GM12878 (cell line): ENCODE measurements around the gene RAB3A. TPM values are rescaled to one million over a fixed set of nuclear protein-coding genes. Genes with fewer than 3 reads are reported as not detected.
A peak's percentile ranks its signal among the peaks of the same experiment; 100 is the strongest.

Experiments
- ATAC-seq: fragments of 200-7000 bp; cut with Tn5 transposase; 3 replicates; pipeline ENCODE4 v1.9.1; 2020; ENCODE audit warnings: mild to moderate bottlenecking, moderate library complexity
- BruUV-seq: library from RNA; stranded (reverse); fragments of 400-500 nt; replicated peaks from 2 replicates; lab custom pipeline; 2021; lab: Mats Ljungman, UMichigan
- CTCF ChIA-PET: fragments of 300-600 bp; sonication (Branson Sonifier 250); formaldehyde crosslinking; extraction: SDS; loops from one replicate; lab custom pipeline; 2021; ENCODE audit warnings: inconsistent platforms; lab: Yijun Ruan, JAX
- POLR2A ChIA-PET: fragments of 350-600 bp; formaldehyde crosslinking; extraction: SDS; loops from one replicate; lab custom pipeline; 2021; ENCODE audit warnings: inconsistent platforms; lab: Charles Lee
- RAD21 ChIA-PET: fragments of 300-600 bp; sonication (Branson Sonifier 250); formaldehyde crosslinking; loops from one replicate; lab custom pipeline; 2023; ENCODE audit warnings: antibody characterized with exemption; ENCODE audit not compliant: unreplicated experiment; lab: Charles Lee
- SMC1A ChIA-PET: fragments of 300-600 bp; sonication (Branson Sonifier 250); formaldehyde crosslinking; loops from one replicate; lab custom pipeline; 2023; ENCODE audit not compliant: unreplicated experiment, uncharacterized antibody; lab: Charles Lee
- DNase-seq: peaks from one replicate; pipeline ENCODE4 v3.0.0-alpha.2; 2011; ENCODE audit warnings: low read depth, low spot score
- FAIRE-seq: peaks from 3 replicates; lab custom pipeline; 2011; peaks lifted over from hg19 to GRCh38; lab: Jason Lieb, UNC
- H2AFZ ChIP-seq: 2 replicates; pipeline ENCODE4 v1.6.0; 2011; ENCODE audit warnings: low read depth, low read length, control low read depth; ENCODE audit not compliant: control insufficient read depth
- H3K27ac ChIP-seq: 2 replicates; pipeline ENCODE4 v1.5.1; 2011; ENCODE audit warnings: control low read depth; ENCODE audit not compliant: control insufficient read depth, insufficient read depth
- H3K27me3 ChIP-seq, 2 experiments: replicated peaks in 1 of 2; 2 replicates each; pipeline versions ENCODE4 v1.6.0 to v1.6.1; 2011; ENCODE audit warnings: low read length in 1 of 2; ENCODE audit not compliant: control insufficient read depth in 2 of 2, insufficient read depth in 2 of 2
- H3K36me3 ChIP-seq, 2 experiments: 2 replicates each; pipeline ENCODE4 v1.5.1; 2011; ENCODE audit warnings: low read length in 1 of 2; ENCODE audit not compliant: control insufficient read depth in 2 of 2, insufficient read depth in 2 of 2
- H3K4me1 ChIP-seq: 2 replicates; pipeline ENCODE4 v1.6.1; 2011; ENCODE audit warnings: mild to moderate bottlenecking, low read length, moderate library complexity, mixed read lengths; ENCODE audit not compliant: control insufficient read depth, insufficient read depth
- H3K4me2 ChIP-seq: 2 replicates; pipeline ENCODE4 v1.6.0; 2011; ENCODE audit warnings: control low read depth; ENCODE audit not compliant: control insufficient read depth, insufficient read depth
- H3K4me3 ChIP-seq: fragments of 200-600 bp; sonication (generic); 2 replicates; pipeline ENCODE4 v1.5.1; 2016
- H3K79me2 ChIP-seq: 2 replicates; pipeline ENCODE4 v1.6.0; 2011; ENCODE audit warnings: low read length; ENCODE audit not compliant: control insufficient read depth, insufficient read depth
- H3K9ac ChIP-seq: 2 replicates; pipeline ENCODE4 v1.8.0; 2011; ENCODE audit warnings: low read length, control low read depth, mixed read lengths; ENCODE audit not compliant: control insufficient read depth, insufficient read depth
- H3K9me3 ChIP-seq: replicated peaks from 3 replicates; pipeline ENCODE4 v1.5.1; 2011; ENCODE audit warnings: mild to moderate bottlenecking, low read length; ENCODE audit not compliant: control insufficient read depth, insufficient read depth
- H4K20me1 ChIP-seq: 2 replicates; pipeline ENCODE4 v1.6.0; 2011; ENCODE audit not compliant: control insufficient read depth, insufficient read depth
- BMI1 ChIP-seq: fragments of 450-650 bp; IDR thresholded peaks from 2 replicates; pipeline ENCODE4 v1.6.1; 2016; ENCODE audit warnings: mild to moderate bottlenecking, moderate library complexity, borderline replicate concordance
- CHD1 ChIP-seq: IDR thresholded peaks from 2 replicates; pipeline ENCODE4 v1.6.1; 2012; ENCODE audit warnings: low read depth, low read length, improper control_type of control experiment
- DPF2 ChIP-seq: fragments of 450-650 bp; IDR thresholded peaks from 2 replicates; pipeline ENCODE4 v1.6.1; 2017; ENCODE audit warnings: mild to moderate bottlenecking
- EGR1 ChIP-seq, 2 experiments: IDR thresholded peaks; 1 replicate in 1 of 2; 2 replicates in 1 of 2; pipeline ENCODE4 v1.6.1; 2011 to 2012; ENCODE audit warnings: low read depth in 2 of 2, low read length in 2 of 2, borderline replicate concordance in 1 of 2, mild to moderate bottlenecking in 1 of 2, moderate library complexity in 1 of 2
- HDAC6 ChIP-seq: fragments of 200-600 bp; sonication (generic); IDR thresholded peaks from one replicate; pipeline ENCODE4 v1.8.0; 2017; ENCODE audit warnings: antibody characterized with exemption; ENCODE audit not compliant: unreplicated experiment
- HDGF ChIP-seq: fragments of 450-650 bp; IDR thresholded peaks from 2 replicates; pipeline ENCODE4 v1.6.1; 2016; ENCODE audit warnings: antibody characterized with exemption
- KLF5 ChIP-seq: fragments of 450-650 bp; IDR thresholded peaks from 2 replicates; pipeline ENCODE4 v1.6.1; 2014; ENCODE audit warnings: mild to moderate bottlenecking; ENCODE audit not compliant: partially characterized antibody
- NFXL1 ChIP-seq: fragments of 450-650 bp; IDR thresholded peaks from 2 replicates; pipeline ENCODE4 v1.6.1; 2017; ENCODE audit warnings: antibody characterized with exemption, mild to moderate bottlenecking, borderline replicate concordance
- POLR2A ChIP-seq: IDR thresholded peaks from 2 replicates; pipeline ENCODE4 v1.6.1; 2011; ENCODE audit warnings: low read depth, mild to moderate bottlenecking, low read length
- TCF12 ChIP-seq: IDR thresholded peaks from 2 replicates; pipeline ENCODE4 v1.6.1; 2011; ENCODE audit warnings: low read depth, mild to moderate bottlenecking, low read length
- YY1 ChIP-seq: IDR thresholded peaks from 2 replicates; pipeline ENCODE4 v1.6.1; 2011; ENCODE audit warnings: low read depth, mild to moderate bottlenecking, low read length
- ZSCAN29 ChIP-seq: fragments of 450-650 bp; IDR thresholded peaks from 2 replicates; pipeline ENCODE4 v1.6.1; 2017; ENCODE audit warnings: mild to moderate bottlenecking, moderate library complexity
- WGBS: methylation state at CpG from one replicate; pipeline ENCODE4 v1.1.6; 2016; ENCODE audit warnings: low lambda C conversion rate; ENCODE audit not compliant: insufficient replicate concordance, insufficient coverage; ENCODE audit errors: missing lambda C conversion rate; 5-methylcytosine and 5-hydroxymethylcytosine counted together
- in situ Hi-C: fragments of 300-500 bp; cut with MboI; formaldehyde crosslinking; loops from 9 replicates; pipeline ENCODE4 v1.14.3; 2018; ENCODE audit warnings: mixed read lengths
- intact Hi-C: fragments of 100-400 bp; cut with micrococcal nuclease; formaldehyde crosslinking; loops from one replicate; pipeline ENCODE4 v1.14.2; 2022; ENCODE audit not compliant: unreplicated experiment
- polyA plus RNA-seq, 11 experiments: library from polyadenylated mRNA; depleted of rRNA in 4 of 11; unstranded in 6 of 11; stranded (reverse) in 5 of 11; fragments of >200 nt; fragmentation: Nextera tagmentation in 4 of 11; fragmentation: Illumina TruSeq in 1 of 11; extraction: Ambion mirVana in 4 of 11; extraction: Trizol in 1 of 11; gene quantifications; 1 replicate in 1 of 11; 2 replicates in 10 of 11; pipeline versions ENCODE4 v1.2.1 to v1.2.3, GENCODE V29; 2011 to 2016; ENCODE audit warnings: inconsistent platforms in 2 of 11, missing spikeins in 2 of 11, low read depth in 1 of 11
- total RNA-seq, 4 experiments: library from RNA; depleted of rRNA in 3 of 4; stranded (reverse); fragments of >200 nt in 3 of 4; fragmentation: Illumina TruSeq in 1 of 4; extraction: Trizol in 1 of 4; gene quantifications; 2 replicates each; pipeline versions ENCODE4 v1.2.1 to v1.2.3, GENCODE V29; 2013 to 2021
- TF ChIP-seq, protein P1 (sequence below): fragments of 450-650 bp; IDR thresholded peaks from 2 replicates; pipeline ENCODE4 v1.6.1; 2016; ENCODE audit warnings: mild to moderate bottlenecking
- TF ChIP-seq, protein P2 (sequence below): IDR thresholded peaks from 2 replicates; pipeline ENCODE4 v1.6.1; 2012; ENCODE audit warnings: improper control_type of control experiment, low read depth, low read length; ENCODE audit not compliant: insufficient replicate concordance

RAB3A gene
- total and polyA plus RNA-seq, 10 of the 15 experiments (the other 5 are each of a cell fraction or from before 2014, with no cell fraction given), result 0.07 to 3.5 (median 1.2) TPM; not detected in 1

DNA sequence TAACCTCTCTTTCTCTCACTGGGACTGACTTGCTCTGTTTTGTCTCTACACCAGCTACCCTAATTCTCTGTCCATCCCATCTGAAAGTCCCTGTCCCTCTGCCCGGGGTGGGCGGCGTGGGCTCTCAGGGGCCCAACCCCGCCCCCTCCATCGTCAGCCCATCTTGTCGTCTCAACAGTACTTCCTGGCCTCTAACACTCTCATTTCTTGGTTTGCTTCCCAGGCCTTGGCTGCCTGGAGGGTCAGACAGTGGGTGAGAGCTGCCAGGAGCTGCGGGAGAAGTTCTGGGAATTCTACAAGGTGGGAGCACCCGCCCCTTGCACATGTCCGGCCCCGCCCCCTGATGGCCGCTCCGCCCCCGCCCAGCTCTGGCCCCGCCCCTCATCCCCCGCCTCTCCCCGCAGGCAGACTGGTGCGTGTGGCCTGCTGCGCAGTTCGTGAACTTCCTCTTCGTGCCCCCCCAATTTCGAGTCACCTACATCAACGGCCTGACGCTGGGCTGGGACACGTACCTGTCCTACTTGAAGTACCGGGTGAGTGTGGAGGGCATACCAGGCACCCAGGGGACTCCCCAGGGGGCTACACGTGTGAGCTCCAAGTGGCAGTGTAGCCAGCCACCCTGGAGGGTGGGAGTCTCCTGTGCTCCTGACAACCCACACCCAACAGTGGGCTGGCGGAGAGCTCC, 9.1 kb downstream of the RAB3A start:
- Histone ChIP-seq H4K20me1 (no peaks in the 10 kb centered on the region), H3K36me3 (peaks cover 5 to 17% of the 10 kb centered on the region in 2 experiments; a peak in 3 of 4 replicates), H3K9ac (peak overlapping the region; percentile 69; the same call in 1 of the 2 replicates), H3K27ac (no peak overlapping the region), H3K4me2 (peak overlapping the region; percentile 96), H3K27me3 (no peaks in the 10 kb centered on the region), H2AFZ (peak overlapping the region; percentile 86), H3K4me3 (peak overlapping the region; percentile 79), H3K9me3 (no peaks in the 10 kb centered on the region), H3K4me1 (peaks cover 11% of the 10 kb centered on the region), H3K79me2 (peaks cover 5% of the 10 kb centered on the region)
- TF ChIP-seq, protein P1, sequence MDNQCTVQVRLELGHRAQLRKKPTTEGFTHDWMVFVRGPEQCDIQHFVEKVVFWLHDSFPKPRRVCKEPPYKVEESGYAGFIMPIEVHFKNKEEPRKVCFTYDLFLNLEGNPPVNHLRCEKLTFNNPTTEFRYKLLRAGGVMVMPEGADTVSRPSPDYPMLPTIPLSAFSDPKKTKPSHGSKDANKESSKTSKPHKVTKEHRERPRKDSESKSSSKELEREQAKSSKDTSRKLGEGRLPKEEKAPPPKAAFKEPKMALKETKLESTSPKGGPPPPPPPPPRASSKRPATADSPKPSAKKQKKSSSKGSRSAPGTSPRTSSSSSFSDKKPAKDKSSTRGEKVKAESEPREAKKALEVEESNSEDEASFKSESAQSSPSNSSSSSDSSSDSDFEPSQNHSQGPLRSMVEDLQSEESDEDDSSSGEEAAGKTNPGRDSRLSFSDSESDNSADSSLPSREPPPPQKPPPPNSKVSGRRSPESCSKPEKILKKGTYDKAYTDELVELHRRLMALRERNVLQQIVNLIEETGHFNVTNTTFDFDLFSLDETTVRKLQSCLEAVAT, result no peak
- TF ChIP-seq YY1 (0 out of 2 replicates have a peak, but pooled peaks have one; percentile 31), ZSCAN29 (no peak), EGR1 (IDR thresholded peaks at IDR 0.05; ENCODE audit: borderline replicate concordance in 1 of 2, low read depth in 2 of 2, low read length in 2 of 2) (peak in 1 of 2 experiments; percentile 26; a peak in 1 of 3 replicates), CHD1 (no peak), TCF12 (no peak), DPF2 (no peak), HDAC6 (no peak), POLR2A (peak; percentile 41; the same call in 1 of the 2 replicates), BMI1 (no peak), HDGF (peak; percentile 76), NFXL1 (no peak), KLF5 (no peak)
- TF ChIP-seq, protein P2, sequence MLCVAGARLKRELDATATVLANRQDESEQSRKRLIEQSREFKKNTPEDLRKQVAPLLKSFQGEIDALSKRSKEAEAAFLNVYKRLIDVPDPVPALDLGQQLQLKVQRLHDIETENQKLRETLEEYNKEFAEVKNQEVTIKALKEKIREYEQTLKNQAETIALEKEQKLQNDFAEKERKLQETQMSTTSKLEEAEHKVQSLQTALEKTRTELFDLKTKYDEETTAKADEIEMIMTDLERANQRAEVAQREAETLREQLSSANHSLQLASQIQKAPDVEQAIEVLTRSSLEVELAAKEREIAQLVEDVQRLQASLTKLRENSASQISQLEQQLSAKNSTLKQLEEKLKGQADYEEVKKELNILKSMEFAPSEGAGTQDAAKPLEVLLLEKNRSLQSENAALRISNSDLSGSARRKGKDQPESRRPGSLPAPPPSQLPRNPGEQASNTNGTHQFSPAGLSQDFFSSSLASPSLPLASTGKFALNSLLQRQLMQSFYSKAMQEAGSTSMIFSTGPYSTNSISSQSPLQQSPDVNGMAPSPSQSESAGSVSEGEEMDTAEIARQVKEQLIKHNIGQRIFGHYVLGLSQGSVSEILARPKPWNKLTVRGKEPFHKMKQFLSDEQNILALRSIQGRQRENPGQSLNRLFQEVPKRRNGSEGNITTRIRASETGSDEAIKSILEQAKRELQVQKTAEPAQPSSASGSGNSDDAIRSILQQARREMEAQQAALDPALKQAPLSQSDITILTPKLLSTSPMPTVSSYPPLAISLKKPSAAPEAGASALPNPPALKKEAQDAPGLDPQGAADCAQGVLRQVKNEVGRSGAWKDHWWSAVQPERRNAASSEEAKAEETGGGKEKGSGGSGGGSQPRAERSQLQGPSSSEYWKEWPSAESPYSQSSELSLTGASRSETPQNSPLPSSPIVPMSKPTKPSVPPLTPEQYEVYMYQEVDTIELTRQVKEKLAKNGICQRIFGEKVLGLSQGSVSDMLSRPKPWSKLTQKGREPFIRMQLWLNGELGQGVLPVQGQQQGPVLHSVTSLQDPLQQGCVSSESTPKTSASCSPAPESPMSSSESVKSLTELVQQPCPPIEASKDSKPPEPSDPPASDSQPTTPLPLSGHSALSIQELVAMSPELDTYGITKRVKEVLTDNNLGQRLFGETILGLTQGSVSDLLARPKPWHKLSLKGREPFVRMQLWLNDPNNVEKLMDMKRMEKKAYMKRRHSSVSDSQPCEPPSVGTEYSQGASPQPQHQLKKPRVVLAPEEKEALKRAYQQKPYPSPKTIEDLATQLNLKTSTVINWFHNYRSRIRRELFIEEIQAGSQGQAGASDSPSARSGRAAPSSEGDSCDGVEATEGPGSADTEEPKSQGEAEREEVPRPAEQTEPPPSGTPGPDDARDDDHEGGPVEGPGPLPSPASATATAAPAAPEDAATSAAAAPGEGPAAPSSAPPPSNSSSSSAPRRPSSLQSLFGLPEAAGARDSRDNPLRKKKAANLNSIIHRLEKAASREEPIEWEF, result no peak
- WGBS, result 5% methylated on average over 27 of the region's 27 CpGs
- ChIA-PET CTCF (interaction anchor here (0.9 to 3.8 kb wide), 5 partner anchors 10 to 85 kb away, joined by 3 to 30 read pairs (median 5); partner anchors contain the start of gene RAB3A), SMC1A (interaction anchor here (1.2 to 1.7 kb wide), 5 partner anchors 9 to 110 kb away, joined by 3 to 5 read pairs (median 4); partner anchors contain the start of gene RAB3A), RAD21 (interaction anchor here (0.6 to 4.5 kb wide), 8 partner anchors 10 to 101 kb away, joined by 3 to 29 read pairs (median 3); no protein-coding TSS in a partner anchor), POLR2A (interaction anchor here (0.6 to 2.1 kb wide), 8 partner anchors 7 to 125 kb away, joined by 3 to 10 read pairs (median 4); partner anchors contain the start of gene RAB3A)
- peak; percentile 5; the same call in 2 of the 3 replicates for ATAC-seq
- DNase-seq, result no peak
- no peak for FAIRE-seq
- in situ Hi-C loops, result no loop called here
- BruUV-seq, result no TSS peak
- intact Hi-C loops, result no loop called here
